GM19397 (cell line): ENCODE data around the gene RPS24.
"Not testable (repeated sequence)": the region's sequence is repeated elsewhere in the genome, so short reads cannot be mapped to it uniquely, and the experiment has no call there.

Experiments
- ATAC-seq: cut with Tn5 transposase; IDR thresholded peaks from one replicate; pipeline ENCODE4 v1.9.1; 2021; ENCODE audit warnings: mild to moderate bottlenecking, moderate library complexity; ENCODE audit not compliant: unreplicated experiment

RPS24 gene

GRCh38 chr10:78047314-78047891 is 13.7 kb downstream of the RPS24 start:
- peak; percentile 58 for ATAC-seq

DNA sequence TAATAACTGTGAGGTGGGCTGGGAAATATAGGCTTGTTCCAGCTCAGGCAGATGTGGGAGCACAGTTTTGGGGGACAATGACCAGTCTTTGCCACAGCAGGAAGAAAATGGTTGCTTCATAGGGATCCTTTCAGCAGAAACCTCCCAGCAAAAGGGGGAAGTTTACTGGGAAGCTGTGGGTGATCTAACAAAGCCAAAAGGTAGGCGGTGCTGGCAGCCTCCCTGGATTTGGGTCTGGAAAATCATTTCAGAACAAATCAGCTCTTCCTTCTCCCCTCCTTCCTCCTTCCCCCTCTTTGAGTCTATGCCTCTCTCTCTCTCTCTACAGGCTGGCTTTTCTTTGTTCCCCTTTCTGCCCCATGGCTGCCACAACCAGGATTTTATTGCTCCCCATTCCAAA is 16.2 kb downstream of the RPS24 start:
- ATAC-seq, result no peak

DNA sequence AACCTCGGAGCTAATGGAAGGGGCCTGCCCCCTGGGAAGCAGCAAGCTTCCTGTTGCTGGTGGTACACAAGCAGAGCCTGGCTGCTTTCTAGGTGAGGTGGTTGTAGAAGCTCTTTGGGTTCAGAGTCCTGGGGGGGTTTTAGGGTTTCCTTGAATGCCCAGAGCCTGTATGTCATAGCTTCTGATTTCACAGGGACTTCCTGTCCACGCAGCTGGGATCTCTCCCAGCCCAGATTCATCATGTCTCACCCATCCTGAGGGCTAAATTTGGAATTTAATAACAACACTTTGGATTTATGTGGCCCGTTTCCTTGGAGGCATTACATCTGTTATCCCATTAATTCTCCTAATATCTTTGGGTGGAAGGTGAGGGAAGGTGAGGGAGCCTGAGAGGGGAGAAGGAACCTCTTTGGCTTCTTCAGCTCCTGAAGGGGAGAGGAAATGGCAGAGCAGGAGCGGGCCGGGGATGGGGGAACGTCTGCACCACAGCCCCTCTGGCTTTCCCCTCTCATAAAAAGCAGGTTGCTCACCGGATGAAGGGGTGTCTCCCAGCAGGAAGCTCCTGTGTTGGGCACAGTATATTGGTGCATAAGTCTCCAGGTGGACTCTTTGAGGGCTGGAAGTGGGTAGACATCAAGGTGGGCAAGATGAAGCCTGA is 19.7 kb downstream of the RPS24 start:
- ATAC-seq, result no peak

- ATAC-seq, result no peak
Observed at GRCh38 chr10:78058562-78058961, 24.9 kb downstream of the RPS24 start.

DNA sequence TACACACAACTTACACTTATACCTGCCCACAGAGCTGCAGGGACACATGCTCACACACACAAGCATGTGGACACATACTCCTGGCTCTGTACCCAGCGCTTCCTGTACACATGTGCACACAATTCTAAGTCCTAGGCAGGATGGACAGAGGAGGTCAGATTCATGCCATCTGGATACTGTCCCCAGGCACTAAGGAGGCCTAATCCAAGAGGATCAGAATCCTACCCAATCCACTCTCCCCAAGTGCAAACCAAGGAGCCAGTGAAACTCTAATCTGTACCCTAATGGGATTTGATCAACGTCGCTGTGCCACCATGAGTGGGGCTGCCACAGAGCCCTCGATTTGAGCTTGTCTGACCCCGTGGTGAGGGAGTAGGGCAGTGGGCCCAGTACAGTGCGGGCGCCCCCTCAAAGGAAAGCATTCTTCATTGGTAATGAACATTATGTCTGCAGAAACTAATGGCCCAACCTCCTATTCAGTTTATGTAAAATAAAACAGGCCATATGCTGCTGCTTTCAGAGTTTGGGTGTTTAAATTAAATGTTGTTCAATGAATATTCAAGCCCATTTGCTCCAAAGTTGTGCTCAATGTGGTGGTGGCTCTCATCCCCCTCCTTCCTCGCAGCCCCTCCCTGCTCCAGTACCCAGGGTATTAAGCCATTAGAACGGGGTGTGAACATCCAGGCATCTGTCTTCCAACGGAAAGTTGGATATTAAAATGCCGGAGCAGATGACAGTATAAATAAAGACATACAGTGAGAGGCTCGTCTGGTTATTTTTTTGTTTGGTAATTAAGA is 26.4 kb downstream of the RPS24 start:
- no peak for ATAC-seq

GRCh38 chr10:78062296-78062695 is 28.6 kb downstream of the RPS24 start:
- ATAC-seq, result no peak

GRCh38 chr10:78063236-78063635 is 29.6 kb downstream of the RPS24 start:
- ATAC-seq, result no peak

DNA sequence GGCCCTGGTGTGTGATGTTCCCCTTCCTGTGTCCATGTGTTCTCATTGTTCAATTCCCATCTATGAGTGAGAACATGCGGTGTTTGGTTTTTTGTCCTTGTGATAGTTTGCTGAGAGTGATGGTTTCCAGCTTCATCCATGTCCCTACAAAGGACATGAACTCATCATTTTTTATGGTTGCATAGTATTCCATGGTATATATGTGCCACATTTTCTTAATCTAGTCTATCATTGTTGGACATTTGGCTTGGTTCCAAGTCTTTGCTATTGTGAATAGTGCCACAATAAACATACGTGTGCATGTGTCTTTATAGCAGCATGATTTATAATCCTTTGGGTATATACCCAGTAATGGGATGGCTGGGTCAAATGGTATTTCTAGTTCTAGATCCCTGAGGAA is 31.3 kb downstream of the RPS24 start:
- not testable (repeated sequence) for ATAC-seq

- no peak for ATAC-seq
Observed at GRCh38 chr10:78065611-78066010, 31.9 kb downstream of the RPS24 start.

GRCh38 chr10:78066012-78066411 is 32.3 kb downstream of the RPS24 start:
- no peak for ATAC-seq

DNA sequence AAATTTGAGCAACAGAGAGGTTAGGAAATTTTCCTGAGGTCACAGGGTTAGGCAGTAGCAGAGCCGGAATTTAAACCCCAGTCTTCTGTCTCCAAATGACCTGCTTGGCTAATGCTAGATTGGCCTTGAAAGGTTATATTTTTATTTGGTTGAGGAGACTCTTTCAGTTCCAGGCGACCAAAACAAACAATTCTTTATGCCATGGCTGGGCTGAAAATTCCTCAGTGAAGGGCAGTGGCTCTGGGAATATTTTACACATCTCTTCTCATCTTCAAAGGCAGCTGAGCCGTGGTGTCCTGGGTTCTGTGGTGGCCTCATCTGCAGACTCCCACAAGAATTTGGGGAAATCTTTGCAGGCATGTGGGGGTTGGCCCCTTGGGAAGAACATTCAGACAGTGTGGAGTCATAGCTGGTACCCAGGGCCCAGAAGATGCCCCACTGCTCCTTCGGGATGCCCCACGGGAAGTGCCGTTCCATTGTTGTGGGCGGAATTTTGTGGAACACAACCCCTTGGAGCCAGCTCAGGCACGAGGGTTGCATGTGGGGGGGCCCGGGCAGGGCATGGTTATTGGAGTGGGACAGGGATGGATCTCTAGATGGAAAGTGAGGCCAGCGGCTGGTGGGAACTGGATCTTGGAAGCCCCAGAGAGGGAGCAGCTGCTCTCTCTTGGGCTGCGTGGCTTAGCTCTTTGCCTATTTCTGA is 33.2 kb downstream of the RPS24 start:
- no peak for ATAC-seq

DNA sequence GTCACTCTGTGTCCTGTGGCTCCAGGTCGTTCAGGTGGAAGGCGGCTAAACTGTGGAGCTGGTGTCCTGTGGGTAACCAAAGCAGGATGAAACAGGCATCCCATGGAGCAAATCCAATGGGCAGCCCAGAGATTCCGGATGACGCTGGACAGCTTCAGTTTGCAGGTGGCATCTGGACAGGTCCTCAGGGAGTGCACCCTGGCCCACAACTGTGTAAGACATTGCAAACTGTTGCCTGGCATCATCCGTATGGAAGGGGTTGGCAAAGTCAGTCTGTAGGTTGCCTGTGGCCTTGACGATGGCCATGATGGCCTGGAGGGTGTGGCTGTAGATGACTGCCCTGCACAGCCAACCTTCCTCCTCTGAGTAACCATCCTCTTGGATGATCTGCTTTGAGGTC is 35.5 kb downstream of the RPS24 start:
- ATAC-seq, result no peak

- not testable (repeated sequence) for ATAC-seq
Observed at GRCh38 chr10:78070064-78070463, 36.4 kb downstream of the RPS24 start.

GRCh38 chr10:78070726-78071125 is 37.1 kb downstream of the RPS24 start:
- ATAC-seq, result no peak

- no peak for ATAC-seq
Observed at GRCh38 chr10:78071140-78071856, 37.6 kb downstream of the RPS24 start.

DNA sequence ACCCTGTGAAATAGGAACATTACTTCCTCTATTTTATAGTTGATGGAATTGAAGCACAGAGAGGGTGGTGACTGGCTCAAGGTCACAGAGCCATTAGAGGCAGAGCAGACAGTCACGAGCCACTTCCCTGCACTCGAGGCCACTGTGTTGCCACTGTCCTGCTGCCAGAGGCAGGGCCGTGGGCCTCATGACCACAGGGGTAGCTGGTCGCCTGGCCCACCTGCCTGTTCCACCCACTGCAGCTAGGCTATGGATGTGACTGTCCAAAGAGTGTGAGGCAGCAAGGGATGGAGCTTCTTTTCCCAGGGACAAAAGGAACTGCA is 38.2 kb downstream of the RPS24 start:
- no peak for ATAC-seq

DNA sequence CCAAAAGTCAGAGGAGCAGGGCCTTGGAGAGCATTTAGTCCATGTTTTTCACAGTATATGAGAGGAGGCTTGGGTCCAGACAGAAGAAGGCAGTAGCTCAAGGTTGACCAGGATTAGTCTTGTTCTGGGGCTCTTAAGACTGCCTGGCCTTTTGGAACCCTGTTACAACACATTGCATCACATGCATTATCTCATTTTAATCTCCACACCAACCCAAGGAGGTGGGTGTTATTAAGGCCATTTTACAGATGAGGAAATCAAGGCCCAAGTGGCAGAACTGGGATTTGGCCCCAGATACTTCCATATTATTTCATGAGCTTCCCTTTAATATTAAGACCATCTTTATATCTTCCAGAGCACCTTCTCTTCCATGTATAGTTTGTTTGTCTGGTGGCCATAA is 38.8 kb downstream of the RPS24 start:
- no peak for ATAC-seq

DNA sequence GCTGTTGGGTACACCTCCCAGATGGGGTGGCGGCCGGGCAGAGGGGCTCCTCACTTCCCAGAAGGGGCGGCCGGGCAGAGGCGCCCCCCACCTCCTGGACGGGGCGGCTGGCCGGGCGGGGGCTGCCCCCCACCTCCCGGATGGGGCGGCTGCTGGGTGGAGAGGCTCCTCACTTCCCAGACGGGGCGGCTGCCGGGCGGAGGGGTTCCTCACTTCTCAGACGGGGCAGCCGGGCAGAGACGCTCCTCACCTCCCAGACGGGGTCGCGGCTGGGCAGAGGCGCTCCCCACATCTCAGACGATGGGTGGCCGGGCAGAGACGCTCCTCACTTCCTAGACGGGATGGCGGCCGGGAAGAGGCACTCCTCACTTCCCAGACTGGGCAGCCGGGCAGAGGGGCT is 42.1 kb downstream of the RPS24 start:
- ATAC-seq, result not testable (repeated sequence)

- ATAC-seq, result no peak
Observed at GRCh38 chr10:78078539-78079330, 45.1 kb downstream of the RPS24 start.

DNA sequence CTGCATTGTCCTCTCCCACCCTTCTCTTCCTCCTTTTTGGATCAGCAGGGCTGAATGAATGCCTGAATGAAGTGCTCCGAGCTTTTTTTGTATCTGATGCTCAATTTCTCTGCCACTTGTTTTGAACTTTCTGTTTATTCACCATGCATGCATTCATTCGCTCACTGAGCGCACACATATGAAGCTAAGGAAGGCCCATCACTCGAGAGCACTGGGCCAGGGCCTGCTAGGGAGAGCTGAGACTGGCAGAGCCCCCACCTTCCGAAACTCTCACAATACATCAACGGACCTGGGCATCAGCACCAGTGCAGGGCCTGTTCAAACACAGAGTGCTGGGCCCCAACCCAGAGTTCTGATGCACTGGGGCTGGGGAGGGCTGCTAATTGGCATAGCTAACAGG is 45.7 kb downstream of the RPS24 start:
- ATAC-seq, result no peak
